K562 (cell line): ENCODE results near the gene PHEX. TPM values are rescaled to one million over a fixed set of nuclear protein-coding genes. Genes with fewer than 3 reads are reported as not detected.

Experiments
- ATAC-seq: fragments of 200-7000 bp; cut with Tn5 transposase; 3 replicates; pipeline ENCODE4 v1.9.1; 2020; ENCODE audit warnings: moderate library complexity
- BruUV-seq: library from RNA; stranded (reverse); fragments of 400-500 nt; replicated peaks from 2 replicates; lab custom pipeline; 2021; lab: Mats Ljungman, UMichigan
- CTCF ChIA-PET: fragments of 300-600 bp; formaldehyde crosslinking; extraction: SDS; loops from one replicate; lab custom pipeline; 2021; ENCODE audit warnings: low intra/inter-chr PET ratio; lab: Yijun Ruan, JAX
- POLR2A ChIA-PET: fragments of 300-600, 350-650 bp; sonication (Branson Sonifier 250); formaldehyde crosslinking; extraction: SDS; loops from one replicate; lab custom pipeline; 2021; ENCODE audit warnings: antibody characterized with exemption, inconsistent platforms; lab: Yijun Ruan, JAX
- DNase-seq, 4 experiments: peaks; one replicate each; pipeline versions ENCODE4 v3.0.0 to v3.0.0-alpha.2; 2011 to 2018; ENCODE audit warnings: low spot score in 3 of 4, mixed read lengths in 3 of 4; ENCODE audit errors: extremely low read depth in 1 of 4
- FAIRE-seq: peaks from 2 replicates; lab custom pipeline; 2011; peaks lifted over from hg19 to GRCh38; lab: Jason Lieb, UNC
- H2AFZ ChIP-seq: 2 replicates; pipeline ENCODE4 v1.6.0; 2011; ENCODE audit warnings: low read depth, low read length, control low read depth, inconsistent platforms
- H3K27ac ChIP-seq: fragments of 200-600 bp; 3 replicates; pipeline ENCODE4 v1.8.0; 2011; ENCODE audit warnings: low read depth, mild to moderate bottlenecking, control low read depth, inconsistent platforms, low read length, moderate library complexity, mixed read lengths; ENCODE audit errors: extremely low read depth
- H3K27me3 ChIP-seq, 2 experiments: fragments of 300-600 bp in 1 of 2; 2 replicates in 1 of 2; 3 replicates in 1 of 2; pipeline versions ENCODE4 v1.6.0 to v1.8.0; 2011; ENCODE audit warnings: inconsistent platforms in 2 of 2, low read length in 2 of 2, mild to moderate bottlenecking in 1 of 2, mixed read lengths in 1 of 2, moderate library complexity in 1 of 2; ENCODE audit not compliant: control insufficient read depth in 2 of 2, insufficient read depth in 2 of 2
- H3K36me3 ChIP-seq: fragments of 300-600 bp; 3 replicates; pipeline ENCODE4 v1.8.0; 2011; ENCODE audit warnings: mild to moderate bottlenecking, low read length, inconsistent platforms; ENCODE audit not compliant: control insufficient read depth, insufficient read depth
- H3K4me1 ChIP-seq, 2 experiments: fragments of 200-600 bp in 1 of 2; replicated peaks in 1 of 2; 2 replicates in 1 of 2; 3 replicates in 1 of 2; pipeline versions ENCODE4 v1.5.1 to v1.8.0; 2011; ENCODE audit warnings: inconsistent platforms in 2 of 2, low read length in 2 of 2, mild to moderate bottlenecking in 1 of 2, mixed read lengths in 1 of 2, moderate library complexity in 1 of 2; ENCODE audit not compliant: control insufficient read depth in 2 of 2, insufficient read depth in 2 of 2
- H3K4me2 ChIP-seq: 2 replicates; pipeline ENCODE4 v1.6.1; 2011; ENCODE audit warnings: low read length, control low read depth, inconsistent platforms, mixed read lengths; ENCODE audit not compliant: insufficient read depth
- H3K4me3 ChIP-seq: fragments of 200-600 bp; sonication (generic), shearing (Covaris generic); 2 replicates; pipeline ENCODE4 v1.5.1; 2016; ENCODE audit warnings: control low read depth, inconsistent platforms
- H3K79me2 ChIP-seq: fragments of 200-600 bp; 3 replicates; pipeline ENCODE4 v1.8.0; 2011; ENCODE audit warnings: low read length, inconsistent platforms; ENCODE audit not compliant: control insufficient read depth, insufficient read depth
- H3K9ac ChIP-seq, 2 experiments: 2 replicates each; pipeline versions ENCODE4 v1.6.0 to v1.6.1; 2011; ENCODE audit warnings: low read depth in 2 of 2, low read length in 2 of 2, control low read depth in 1 of 2, inconsistent platforms in 1 of 2, mild to moderate bottlenecking in 1 of 2, mixed read lengths in 1 of 2; ENCODE audit not compliant: insufficient read depth in 1 of 2
- H3K9me1 ChIP-seq: one replicate; pipeline ENCODE4 v1.6.0; 2011; ENCODE audit warnings: inconsistent platforms, mild to moderate bottlenecking, low read length, moderate library complexity; ENCODE audit not compliant: control insufficient read depth, insufficient read depth
- H3K9me3 ChIP-seq: replicated peaks from 2 replicates; pipeline ENCODE4 v1.5.1; 2011; ENCODE audit warnings: low read depth, low read length, inconsistent platforms; ENCODE audit not compliant: control insufficient read depth, insufficient read depth
- H4K20me1 ChIP-seq: replicated peaks from 2 replicates; pipeline ENCODE4 v1.6.1; 2011; ENCODE audit warnings: low read length, inconsistent platforms, mixed read lengths; ENCODE audit not compliant: control insufficient read depth, insufficient read depth
- ARHGAP35 ChIP-seq: fragments of 450-650 bp; IDR thresholded peaks from 2 replicates; pipeline ENCODE4 v1.6.1; 2018; ENCODE audit not compliant: partially characterized antibody
- CHD1 ChIP-seq: fragments of 200-600 bp; sonication (generic); IDR thresholded peaks from one replicate; pipeline ENCODE4 v1.6.1; 2012; ENCODE audit warnings: mild to moderate bottlenecking, moderate library complexity, low read length, inconsistent platforms
- FOXA3 ChIP-seq, 2 experiments: fragments of 450-650 bp in 1 of 2; sonication (generic) in 1 of 2; formaldehyde crosslinking; IDR thresholded peaks in 1 of 2; conservative IDR thresholded peaks in 1 of 2; 2 replicates each; pipeline versions ENCODE4 v1.4.0 to v1.8.0; 2020 to 2022; ENCODE audit warnings: mild to moderate bottlenecking in 2 of 2, missing genetic modification reagents in 1 of 2
- GTF3C2 ChIP-seq: IDR thresholded peaks from 3 replicates; pipeline ENCODE4 v1.6.1; 2011; ENCODE audit warnings: borderline replicate concordance, mild to moderate bottlenecking, moderate library complexity; ENCODE audit not compliant: insufficient read length; ENCODE audit errors: extremely low read depth
- HCFC1 ChIP-seq: IDR thresholded peaks from 2 replicates; pipeline ENCODE4 v1.6.1; 2012; ENCODE audit warnings: low read depth, low read length, improper control_type of control experiment
- NCOA1 ChIP-seq: fragments of 450-650 bp; IDR thresholded peaks from 2 replicates; pipeline ENCODE4 v1.6.1; 2016; ENCODE audit warnings: low read depth
- PCBP2 ChIP-seq: fragments of 200-400 bp; formaldehyde crosslinking; IDR thresholded peaks from 2 replicates; pipeline ENCODE4 v1.6.1; 2018; ENCODE audit warnings: low read length, low read depth, mild to moderate bottlenecking, moderate library complexity; ENCODE audit not compliant: poor library complexity, severe bottlenecking
- XRCC4 ChIP-seq: IDR thresholded peaks from one replicate; pipeline ENCODE4 v1.6.1; 2011; ENCODE audit not compliant: insufficient read depth, insufficient read length; ENCODE audit errors: extremely low read depth
- ZNF217 ChIP-seq: sonication (generic); formaldehyde crosslinking; IDR thresholded peaks from 2 replicates; pipeline ENCODE4 v1.8.0; 2022; ENCODE audit warnings: mild to moderate bottlenecking, missing genetic modification reagents
- ZNF24 ChIP-seq: fragments of 450-650 bp; IDR thresholded peaks from 2 replicates; pipeline ENCODE4 v1.6.1; 2016
- ZNF518B ChIP-seq: fragments of 250-450 bp; sonication (Bioruptor Pico); IDR thresholded peaks from 2 replicates; pipeline ENCODE4 v1.5.0; 2021; ENCODE audit warnings: mild to moderate bottlenecking, moderate library complexity
- ZNF740 ChIP-seq, 3 experiments: fragments of 200-800 bp in 1 of 3; sonication (Bioruptor generic) in 1 of 3; sonication (generic) in 1 of 3; formaldehyde crosslinking in 1 of 3; IDR thresholded peaks; 2 replicates each; pipeline versions ENCODE4 v1.6.1 to v1.8.0; 2016 to 2022; ENCODE audit warnings: mild to moderate bottlenecking in 2 of 3, missing compliant biosample characterization in 2 of 3, missing genetic modification characterization in 2 of 3, missing genetic modification reagents in 1 of 3
- ZNF75A ChIP-seq: fragments of 450-650 bp; formaldehyde crosslinking; IDR thresholded peaks from 2 replicates; pipeline ENCODE4 v1.4.0; 2020; ENCODE audit warnings: mild to moderate bottlenecking
- ZSCAN32 ChIP-seq: fragments of 450-650 bp; formaldehyde crosslinking; IDR thresholded peaks from 2 replicates; pipeline ENCODE4 v1.4.0; 2020; ENCODE audit warnings: mild to moderate bottlenecking, moderate library complexity
- WGBS: fragments of 100-300 bp; shearing (Covaris generic); methylation state at CpG from one replicate; pipeline ENCODE4 v1.1.6; 2016; ENCODE audit warnings: low coverage, mixed read lengths; ENCODE audit not compliant: insufficient coverage; ENCODE audit errors: missing lambda C conversion rate; 5-methylcytosine and 5-hydroxymethylcytosine counted together
- in situ Hi-C: fragments of 300-500 bp; cut with MboI; formaldehyde crosslinking; loops from 4 replicates; pipeline ENCODE4 v1.15.0; 2018; ENCODE audit warnings: inconsistent platforms, mixed read lengths
- intact Hi-C: fragments of 100-400 bp; cut with micrococcal nuclease; formaldehyde crosslinking; loops from 2 replicates; pipeline ENCODE4 v1.14.2; 2022
- polyA plus RNA-seq, 8 experiments: library from polyadenylated mRNA; depleted of rRNA in 4 of 8; stranded (reverse) in 5 of 8; unstranded in 3 of 8; fragments of >200 nt; fragmentation: Nextera tagmentation in 2 of 8; fragmentation: Illumina TruSeq in 1 of 8; extraction: Ambion mirVana in 2 of 8; extraction: Trizol in 1 of 8; gene quantifications; 2 replicates each; pipeline versions ENCODE4 v1.2.1 to v1.2.3, GENCODE V29; 2011 to 2014; ENCODE audit warnings: inconsistent platforms in 1 of 8, missing spikeins in 1 of 8
- total RNA-seq, 7 experiments: library from RNA; depleted of rRNA in 6 of 7; stranded (reverse); fragments of >200 nt in 6 of 7; fragmentation: Illumina TruSeq in 2 of 7; extraction: Trizol in 2 of 7; gene quantifications; 2 replicates each; pipeline versions ENCODE4 v1.2.1 to v1.2.3, GENCODE V29; 2011 to 2021; ENCODE audit warnings: low replicate concordance in 1 of 7

The PHEX gene
- total and polyA plus RNA-seq, 9 of the 15 experiments (the other 6 are each of a cell fraction or from before 2014, with no cell fraction given), result 0.01 to 0.11 (median 0.04) TPM; not detected in 6

- TF ChIP-seq ZNF740 (CRISPR knock-in tag; IDR thresholded peaks at IDR 0.05), result no peak
- TF ChIP-seq ZNF740 (tag; IDR thresholded peaks at IDR 0.05), result no peak
- TF ChIP-seq ZNF75A (CRISPR knock-in tag), result no peak
Measured at GRCh38 chrX:22105231-22105630, 73.1 kb downstream of the PHEX start (continued).

- ChIA-PET CTCF (no interaction called here), POLR2A (no interaction called here)
- H3K9ac ChIP-seq, result no peak overlapping the region
- intact Hi-C loops, result no loop called here
- DNase-seq (no peak), FAIRE-seq (no peak), ATAC-seq (no peak)
- H3K79me2 ChIP-seq, result no peaks in the 10 kb centered on the region
- WGBS, result 4% methylated on average over 2 of the region's 2 CpGs
- no peaks in the 10 kb centered on the region for H3K4me1 ChIP-seq
- no peak overlapping the region for H3K4me2 ChIP-seq
- no peaks in the 10 kb centered on the region for H3K36me3 ChIP-seq
- no TSS peak for BruUV-seq
- in situ Hi-C loops, result no loop called here
- no peaks in the 10 kb centered on the region for H3K9me3 ChIP-seq
- H3K9me1 ChIP-seq, result no peaks in the 10 kb centered on the region
- H3K27me3 ChIP-seq, result no peaks in the 10 kb centered on the region; a peak in 1 of 5 replicates
- no peak overlapping the region for H3K4me3 ChIP-seq
- no peak overlapping the region for H3K27ac ChIP-seq
- H2AFZ ChIP-seq, result no peak overlapping the region
- no peaks in the 10 kb centered on the region for H4K20me1 ChIP-seq
- TF ChIP-seq ZNF24 (no peak), ZSCAN32 (CRISPR knock-in tag) (no peak), CHD1 (no peak), ZNF217 (CRISPR knock-in tag) (no peak), ZNF518B (CRISPR knock-in tag) (no peak), XRCC4 (no peak), HCFC1 (no peak), FOXA3 (CRISPR knock-in tag; conservative IDR thresholded peaks at IDR 0.05 in 1 of 2, IDR thresholded peaks at IDR 0.05 in 1 of 2) (no peak), PCBP2 (no peak), GTF3C2 (no peak), ARHGAP35 (no peak), NCOA1 (no peak)
Measured at GRCh38 chrX:22105971-22106370, 73.8 kb downstream of the PHEX start.
